ENCODE results near the gene ESRRG. TPM values are rescaled to one million over a fixed set of nuclear protein-coding genes. Genes with fewer than 3 reads are reported as not detected.

ESRRG gene
- total and polyA plus RNA-seq, 2 of the 8 experiments (the other 6 are each of a cell fraction or from before 2014, with no cell fraction given), result 0.59 to 1.4 TPM

GRCh38 chr1:216726435-216726834 lies 3.2 kb upstream of the ESRRG start:
- Histone ChIP-seq H3K27ac (ENCODE audit: low read depth, low read length) (no peak overlapping the region), H2AFZ (ENCODE audit: low read length) (no peak overlapping the region), H4K5ac (ENCODE audit: insufficient read length, low read depth, low read length) (no peak overlapping the region), H3K79me2 (ENCODE audit: control insufficient read depth in 1 of 2, insufficient read depth in 2 of 2, low read length in 2 of 2) (no peaks in the 10 kb centered on the region), H2BK15ac (ENCODE audit: low read length) (no peak overlapping the region), H2BK20ac (ENCODE audit: low read length) (no peak overlapping the region), H3K4me2 (ENCODE audit: insufficient read depth in 1 of 2, low read depth in 2 of 2, low read length in 2 of 2) (no peak overlapping the region), H2BK5ac (ENCODE audit: low read depth, low read length) (no peak overlapping the region), H2BK12ac (ENCODE audit: low read depth, low read length) (no peak overlapping the region), H3K4ac (replicated peaks; ENCODE audit: insufficient read length, low read depth, low read length) (no peak overlapping the region), H2AK5ac (ENCODE audit: low read depth, low read length) (no peak overlapping the region), H3K14ac (ENCODE audit: insufficient read length) (no peak overlapping the region), H3K18ac (ENCODE audit: extremely low read depth, low read length) (no peak overlapping the region), H4K20me1 (replicated peaks in 1 of 2; ENCODE audit: control insufficient read depth in 1 of 2, insufficient read depth in 2 of 2, low read length in 2 of 2) (no peaks in the 10 kb centered on the region), H4K8ac (ENCODE audit: extremely low read depth, insufficient read depth, low read length) (no peak overlapping the region), H3K56ac (replicated peaks; ENCODE audit: insufficient read length, low read depth, low read length) (no peak overlapping the region), H3K36me3 (ENCODE audit: control insufficient read depth in 2 of 4, insufficient read depth in 4 of 4, low read length in 3 of 4) (no peaks in the 10 kb centered on the region), H3K79me1 (ENCODE audit: low read depth, low read length) (no peaks in the 10 kb centered on the region), H3K23ac (ENCODE audit: insufficient read length) (no peak overlapping the region), H4K91ac (replicated peaks; ENCODE audit: insufficient read length, low read length) (no peak overlapping the region), H3K27me3 (replicated peaks in 1 of 4; ENCODE audit: control insufficient read depth in 3 of 4, extremely low read depth in 1 of 4, insufficient read depth in 3 of 4, low read length in 3 of 4) (no peaks in the 10 kb centered on the region), H2BK120ac (replicated peaks; ENCODE audit: low read depth, low read length) (no peak overlapping the region), H3K9ac (replicated peaks in 1 of 4; ENCODE audit: extremely low read depth in 1 of 4, low read depth in 3 of 4, low read length in 3 of 4) (no peak overlapping the region), H3K4me1 (replicated peaks in 1 of 4; ENCODE audit: control insufficient read depth in 3 of 4, insufficient read depth in 4 of 4, low read length in 3 of 4) (no peaks in the 10 kb centered on the region), H3K9me3 (ENCODE audit: insufficient read depth in 2 of 2, low read depth in 1 of 2, low read length in 1 of 2) (no peaks in the 10 kb centered on the region), H3K4me3 (ENCODE audit: extremely low read depth in 1 of 4, insufficient read depth in 2 of 4, low read depth in 3 of 4, low read length in 4 of 4) (no peak overlapping the region), H3K23me2 (ENCODE audit: low read depth, low read length) (peaks cover 3% of the 10 kb centered on the region; the same call in 1 of the 2 replicates)
- DNase-seq (ENCODE audit: low read depth in 1 of 2, low spot score in 2 of 2) (no peak), FAIRE-seq (no peak)
- ChIA-PET CTCF (ENCODE audit: partially characterized antibody) (interaction anchor here (0.6 to 1.6 kb wide), 9 partner anchors 8 to 456 kb away, joined by 3 to 9 read pairs (median 3); no protein-coding TSS in a partner anchor), POLR2A (ENCODE audit: partially characterized antibody) (no interaction called here)
- TF ChIP-seq RAD21 (IDR thresholded peaks at IDR 0.05 in 1 of 2, conservative IDR thresholded peaks at IDR 0.05 in 1 of 2; ENCODE audit: low read depth in 2 of 2, low read length in 2 of 2) (peak in 1 of 2 experiments; percentile 8; a peak in 2 of 4 replicates), YY1 (IDR thresholded peaks at IDR 0.05; ENCODE audit: low read depth, low read length) (no peak)

Measured in H1 (cell line).